GM19351 (cell line): Measurements from ENCODE around the gene LSR.

Source experiments
- ATAC-seq: cut with Tn5 transposase; IDR thresholded peaks from one replicate; pipeline ENCODE4 v1.9.1; 2021; ENCODE audit warnings: mild to moderate bottlenecking, moderate library complexity; ENCODE audit not compliant: unreplicated experiment

LSR gene

GRCh38 chr19:35297922-35298321 lies 49.1 kb downstream of the LSR start:
- no peak for ATAC-seq

- ATAC-seq: no peak
Observed at GRCh38 chr19:35298561-35298972, 49.8 kb downstream of the LSR start.

GRCh38 chr19:35299523-35300338 lies 50.9 kb downstream of the LSR start:
- ATAC-seq: no peak

GRCh38 chr19:35300339-35300649 lies 51.5 kb downstream of the LSR start:
- no peak for ATAC-seq

GRCh38 chr19:35301961-35302360 lies 53.2 kb downstream of the LSR start:
- no peak for ATAC-seq

GRCh38 chr19:35302446-35302845 lies 53.6 kb downstream of the LSR start:
- ATAC-seq: no peak

- ATAC-seq: no peak
Observed at GRCh38 chr19:35303357-35303915, 54.6 kb downstream of the LSR start.

GRCh38 chr19:35304036-35304435 lies 55.2 kb downstream of the LSR start:
- ATAC-seq: no peak

- ATAC-seq: no peak
Observed at GRCh38 chr19:35305181-35305580, 56.4 kb downstream of the LSR start.

- no peak for ATAC-seq
Observed at GRCh38 chr19:35306473-35307246, 57.9 kb downstream of the LSR start.

GRCh38 chr19:35307931-35308330 lies 59.1 kb downstream of the LSR start:
- no peak for ATAC-seq

- no peak for ATAC-seq
Observed at GRCh38 chr19:35308910-35309309, 60.1 kb downstream of the LSR start.

GRCh38 chr19:35309481-35310279 lies 60.9 kb downstream of the LSR start:
- ATAC-seq: no peak

- no peak for ATAC-seq
Observed at GRCh38 chr19:35310331-35310730, 61.5 kb downstream of the LSR start.

GRCh38 chr19:35310811-35311465 lies 62.1 kb downstream of the LSR start:
- ATAC-seq: no peak

- no peak for ATAC-seq
Observed at GRCh38 chr19:35311901-35312665, 63.3 kb downstream of the LSR start.

- ATAC-seq: no peak
Observed at GRCh38 chr19:35313587-35313986, 64.8 kb downstream of the LSR start.

- no peak for ATAC-seq
Observed at GRCh38 chr19:35314031-35314430, 65.2 kb downstream of the LSR start.

GRCh38 chr19:35314858-35315470 lies 66.2 kb downstream of the LSR start:
- ATAC-seq: no peak

GRCh38 chr19:35315883-35316282 lies 67.1 kb downstream of the LSR start:
- ATAC-seq: no peak
